NCI-H146 (cell line): Measurements from ENCODE around the gene DGKH.

Source experiments
- DNase-seq: peaks from one replicate; lab custom pipeline; 2025; lab: John Stamatoyannopoulos, UW

DGKH gene

GRCh38 chr13:42228527-42228926 lies 180.1 kb downstream of the DGKH start:
- DNase-seq: no peak

- no peak for DNase-seq
Measured at GRCh38 chr13:42229287-42229686, 180.8 kb downstream of the DGKH start.

DNA sequence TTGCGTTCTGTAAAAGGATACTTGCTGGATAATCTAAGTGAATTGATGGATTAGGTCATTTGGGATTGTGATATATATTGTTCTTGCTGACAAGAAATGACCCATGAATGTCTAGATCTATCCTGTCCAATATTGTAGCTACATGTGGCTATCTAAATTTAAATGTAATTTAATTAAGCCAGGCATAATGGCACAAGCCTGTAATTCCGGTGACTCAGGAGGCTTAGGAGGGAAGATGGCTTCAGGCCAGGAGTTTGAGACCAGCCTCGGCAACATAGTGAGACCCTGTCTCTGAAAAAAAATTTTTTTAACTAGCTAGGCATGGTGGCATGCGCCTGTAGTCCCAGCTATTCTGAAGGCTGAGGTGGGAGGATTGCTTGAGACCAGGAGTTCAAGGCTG lies 184.2 kb downstream of the DGKH start:
- no peak for DNase-seq

DNA sequence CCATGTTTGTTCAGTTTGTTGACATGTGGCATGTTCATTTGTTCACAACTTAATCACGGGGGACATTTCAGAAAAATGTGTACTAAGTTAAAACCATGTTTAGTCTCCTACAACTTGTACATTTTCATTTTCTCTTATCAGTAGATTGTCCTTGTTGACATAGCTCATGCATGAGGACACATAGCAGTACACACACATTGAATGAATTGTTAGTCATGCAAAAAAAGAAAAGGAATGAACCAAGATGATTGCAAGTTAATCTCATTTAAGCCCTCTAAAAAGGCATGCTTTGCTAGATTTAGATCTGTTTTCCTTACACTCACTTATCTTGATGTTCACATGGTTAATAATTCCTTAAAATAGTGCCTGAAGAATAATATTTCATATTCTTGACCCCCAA lies 185.3 kb downstream of the DGKH start:
- no peak for DNase-seq

GRCh38 chr13:42239161-42239560 lies 190.7 kb downstream of the DGKH start:
- no peak for DNase-seq

DNA sequence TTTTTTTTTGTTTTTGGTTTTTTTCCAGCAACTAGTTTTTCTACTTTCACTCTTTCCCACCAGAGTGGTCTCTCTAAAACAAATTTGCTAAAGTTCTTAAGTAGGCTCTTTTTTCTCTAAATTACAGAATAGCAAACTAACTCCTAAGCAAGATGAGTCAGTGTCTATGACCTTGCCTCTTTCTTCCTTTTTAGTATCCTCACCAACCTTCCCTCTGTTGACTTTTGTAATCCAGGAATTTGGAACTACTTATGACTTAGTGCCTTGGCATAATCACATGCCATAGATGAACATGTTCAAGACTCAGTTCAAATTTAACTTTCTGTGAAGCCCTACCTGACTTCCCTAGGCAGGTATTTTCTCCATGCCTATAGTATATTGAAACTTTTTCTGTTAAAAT lies 191.2 kb downstream of the DGKH start:
- no peak for DNase-seq

- no peak for DNase-seq
Measured at GRCh38 chr13:42246541-42246940, 198.1 kb downstream of the DGKH start.

DNA sequence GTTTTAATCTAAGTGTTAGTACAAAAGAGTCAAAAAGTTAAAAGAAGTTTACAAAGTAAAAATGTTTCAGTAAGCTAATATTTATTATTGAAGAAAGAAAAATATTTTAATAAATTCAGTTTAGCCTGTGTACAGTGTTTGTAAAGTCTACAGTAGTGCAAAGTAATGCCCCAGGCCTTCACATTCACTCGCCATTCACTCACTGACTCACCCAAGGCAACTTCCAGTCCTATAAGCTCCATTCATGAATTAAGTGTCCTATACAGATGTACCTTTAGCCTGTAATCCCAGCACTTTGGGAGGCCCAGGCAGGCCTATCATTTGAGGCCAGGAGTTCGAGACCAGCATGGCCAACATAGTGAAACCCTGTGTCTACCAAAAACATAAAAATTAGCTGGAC lies 199.4 kb downstream of the DGKH start:
- no peak for DNase-seq

DNA sequence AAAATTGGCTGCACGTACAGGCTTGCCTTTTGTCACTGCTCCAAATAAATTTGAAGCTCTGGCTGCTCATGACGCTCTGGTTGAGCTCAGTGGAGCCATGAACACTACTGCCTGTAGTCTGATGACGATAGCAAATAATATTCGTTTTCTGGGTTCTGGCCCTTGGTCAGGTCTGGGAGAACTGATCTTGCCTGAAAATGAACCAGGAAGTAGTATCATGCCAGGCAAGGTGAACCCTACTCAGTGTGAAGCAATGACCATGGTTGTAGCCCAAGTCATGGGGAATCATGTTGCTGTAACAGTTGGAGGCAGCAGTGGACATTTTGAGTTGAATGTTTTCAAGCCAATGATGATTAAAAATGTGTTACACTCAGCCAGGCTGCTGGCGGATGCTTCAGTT lies 207.4 kb downstream of the DGKH start:
- DNase-seq: no peak

GRCh38 chr13:42258747-42259146 lies 210.3 kb downstream of the DGKH start:
- no peak for DNase-seq

DNA sequence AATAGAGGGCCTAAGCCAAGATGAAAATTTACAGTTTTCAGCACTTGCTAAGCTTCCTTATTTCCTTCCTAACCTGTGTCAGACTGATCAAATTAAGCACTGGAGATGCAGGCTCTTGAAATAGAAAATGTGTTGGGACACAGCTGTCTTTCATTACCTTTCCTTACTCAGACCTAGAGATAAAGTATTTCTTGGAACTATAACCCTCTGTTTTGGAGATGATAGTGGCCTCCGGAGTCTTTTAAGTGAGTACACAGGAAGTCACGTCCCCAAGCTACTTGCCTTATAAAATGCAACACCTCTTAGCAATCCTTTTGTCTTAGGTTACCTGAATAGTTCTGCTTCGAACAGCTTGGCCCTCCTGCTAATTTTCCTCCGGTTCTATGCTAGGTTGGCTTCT lies 211.1 kb downstream of the DGKH start:
- no peak for DNase-seq

DNA sequence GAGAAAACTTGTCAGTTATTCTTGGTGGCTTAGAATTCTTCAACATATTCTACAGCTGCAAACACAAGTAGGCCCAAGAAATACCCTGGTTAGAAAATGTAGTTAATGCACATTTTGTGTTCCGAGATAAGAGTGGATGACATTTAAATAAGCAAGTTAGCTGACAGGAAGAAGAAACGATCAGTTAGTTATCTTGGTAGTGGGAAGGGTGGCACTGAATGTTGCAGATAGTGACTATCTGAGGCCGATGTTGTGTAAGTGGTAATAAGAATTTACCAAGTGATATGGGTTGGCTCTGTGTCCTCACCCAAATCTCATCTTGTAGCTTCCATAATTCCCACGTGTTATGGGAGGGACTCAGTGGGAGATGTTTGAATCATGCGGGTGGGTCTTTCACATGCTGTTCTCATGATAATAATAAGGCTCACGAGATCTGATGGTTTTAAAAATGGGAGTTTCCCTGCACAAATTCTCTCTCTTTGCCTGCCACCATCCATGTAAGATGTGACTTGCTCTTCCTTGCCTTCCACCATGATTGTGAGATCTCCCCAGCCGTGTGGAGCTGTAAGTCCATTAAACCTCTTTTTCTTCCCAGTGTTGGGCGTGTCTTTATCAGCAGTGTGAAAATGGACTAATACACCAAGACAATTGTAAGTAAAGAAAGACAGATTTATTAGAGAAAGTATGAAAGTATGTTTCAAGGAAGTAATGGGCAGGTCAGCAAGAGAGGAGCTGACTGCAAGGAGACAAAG lies 212.6 kb downstream of the DGKH start:
- no peak for DNase-seq

- no peak for DNase-seq
Measured at GRCh38 chr13:42266473-42266872, 218.0 kb downstream of the DGKH start.

DNA sequence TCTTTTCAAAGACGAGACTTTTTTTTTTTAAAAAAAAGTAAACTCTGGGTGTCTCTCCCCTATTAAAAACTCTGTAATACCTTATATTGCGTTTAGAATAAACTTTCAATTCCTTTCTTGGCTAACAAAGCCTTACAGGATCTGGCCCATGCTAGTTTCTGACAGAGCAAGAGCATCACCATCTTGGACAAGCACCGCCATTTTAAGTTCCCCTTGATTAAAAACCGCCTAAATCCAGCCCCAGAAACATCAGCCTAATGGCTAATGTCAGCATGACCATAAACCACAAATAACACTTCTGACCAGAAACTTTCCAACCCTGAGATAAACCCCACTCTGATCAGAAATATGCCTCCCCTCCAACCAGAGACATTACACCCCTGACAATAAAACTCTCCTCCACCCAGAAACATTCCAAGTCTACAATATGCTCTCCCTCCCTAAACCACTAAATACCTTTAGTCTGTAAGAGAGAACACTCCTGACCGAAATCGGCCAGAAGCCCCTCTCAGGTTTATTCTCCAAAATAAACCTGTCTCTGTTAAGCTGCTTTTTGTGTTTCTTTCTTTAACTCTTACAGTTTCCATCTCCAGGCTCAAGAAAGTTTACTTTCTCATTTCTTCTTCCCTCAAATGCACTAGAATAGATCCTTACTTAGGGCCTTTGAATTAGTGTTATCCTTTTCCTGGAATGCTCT lies 221.9 kb downstream of the DGKH start:
- no peak for DNase-seq

GRCh38 chr13:42270857-42271215 lies 222.4 kb downstream of the DGKH start:
- no peak for DNase-seq

DNA sequence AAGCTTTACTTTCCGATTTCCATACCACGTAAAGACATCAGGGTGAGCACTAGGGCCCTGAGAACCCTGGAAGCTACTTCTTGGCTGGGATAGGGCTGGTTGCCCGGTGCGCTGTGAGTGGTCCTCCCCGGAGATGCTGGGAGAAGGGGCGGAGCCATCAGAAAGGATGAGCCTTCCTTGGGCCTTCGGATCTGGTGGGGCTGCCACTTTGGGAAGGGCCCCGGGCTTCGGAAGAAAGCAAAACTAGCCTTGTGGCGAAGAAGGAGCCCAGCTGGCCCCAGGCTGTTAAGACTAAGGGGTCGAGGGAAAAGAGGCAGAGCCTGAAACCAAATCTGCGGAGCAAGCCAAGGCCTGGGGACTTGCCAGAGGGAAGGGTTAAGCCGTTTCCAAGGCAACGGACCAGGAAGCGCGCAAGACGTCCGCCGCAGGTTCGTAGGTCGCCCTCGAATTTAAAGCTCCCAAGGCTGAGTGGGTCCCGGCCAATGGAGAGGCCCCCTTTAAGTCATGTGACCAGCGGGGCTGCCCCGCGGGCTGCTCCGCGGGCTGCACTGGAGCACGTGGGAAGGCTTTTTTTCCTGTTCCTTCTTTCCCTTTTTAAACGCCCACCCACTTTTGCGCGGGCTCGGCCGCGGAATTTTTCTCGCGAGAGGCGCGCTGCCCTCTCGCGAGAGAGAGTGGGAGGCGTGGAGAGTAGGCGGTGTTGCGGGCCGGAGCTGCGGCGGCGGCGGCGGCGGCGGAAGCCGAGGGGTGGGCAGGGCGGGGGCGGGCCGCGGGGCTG lies 223.1 kb downstream of the DGKH start:
- DNase-seq: peak; percentile 99

- DNase-seq: peak; percentile 75
Measured at GRCh38 chr13:42272115-42272803, 223.8 kb downstream of the DGKH start, which contains the start of gene AKAP11. Gene AKAP11 (plus strand): TSS chr13:42272152. CDS start chr13:42286349, 14,197 bp downstream.

DNA sequence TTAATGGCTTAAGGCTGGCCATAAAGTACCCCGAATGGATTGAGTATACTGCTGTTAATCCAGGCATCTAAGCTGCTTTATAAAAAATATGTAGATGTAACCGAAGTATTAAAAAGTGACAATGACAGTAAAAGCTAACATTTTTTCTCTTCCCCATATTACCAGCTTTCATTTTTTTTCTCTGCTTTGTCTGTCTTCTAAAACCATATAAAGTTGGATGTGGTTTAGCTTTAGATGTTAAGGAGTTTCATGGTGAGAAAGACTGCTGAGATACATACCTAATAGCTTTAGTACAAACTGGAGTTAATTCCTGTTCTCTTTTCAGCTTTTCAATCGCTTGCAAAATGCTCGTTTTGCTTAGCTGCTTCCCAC lies 224.3 kb downstream of the DGKH start:
- no peak for DNase-seq

DNA sequence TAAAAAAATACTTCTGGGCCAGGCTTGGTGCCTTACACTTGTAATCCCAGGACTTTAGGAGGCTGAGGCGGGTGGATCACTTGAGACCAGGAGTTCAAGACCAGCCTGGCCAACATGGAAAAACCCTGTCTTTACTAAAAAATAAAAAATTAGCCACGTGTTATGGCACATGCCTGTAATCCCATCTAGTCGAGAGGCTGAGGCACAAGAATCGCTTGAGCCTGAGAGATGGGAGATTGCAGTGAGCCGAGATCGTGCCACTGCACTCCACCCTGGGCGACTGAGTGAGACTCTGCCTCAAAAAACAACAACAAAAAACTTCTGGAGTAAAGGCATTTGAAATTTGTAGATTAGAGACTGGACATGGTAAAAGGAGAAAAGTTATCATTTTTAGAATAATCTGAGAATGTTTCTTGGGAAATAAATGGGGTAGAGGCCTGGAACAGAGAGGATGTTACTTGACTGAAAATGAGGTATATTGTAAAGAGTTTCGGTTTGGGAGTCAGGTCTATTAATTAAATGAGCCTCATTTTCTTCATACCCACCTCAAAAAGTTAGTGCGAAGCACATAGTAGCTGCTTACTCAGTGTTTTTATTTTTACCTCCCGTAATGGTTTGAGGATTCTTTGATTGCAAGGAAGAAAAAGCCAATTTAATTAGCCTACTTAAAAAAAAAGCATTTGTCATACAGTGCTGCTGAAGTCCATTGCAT lies 226.1 kb downstream of the DGKH start:
- no peak for DNase-seq

GRCh38 chr13:42275098-42275471 lies 226.6 kb downstream of the DGKH start:
- no peak for DNase-seq

DNA sequence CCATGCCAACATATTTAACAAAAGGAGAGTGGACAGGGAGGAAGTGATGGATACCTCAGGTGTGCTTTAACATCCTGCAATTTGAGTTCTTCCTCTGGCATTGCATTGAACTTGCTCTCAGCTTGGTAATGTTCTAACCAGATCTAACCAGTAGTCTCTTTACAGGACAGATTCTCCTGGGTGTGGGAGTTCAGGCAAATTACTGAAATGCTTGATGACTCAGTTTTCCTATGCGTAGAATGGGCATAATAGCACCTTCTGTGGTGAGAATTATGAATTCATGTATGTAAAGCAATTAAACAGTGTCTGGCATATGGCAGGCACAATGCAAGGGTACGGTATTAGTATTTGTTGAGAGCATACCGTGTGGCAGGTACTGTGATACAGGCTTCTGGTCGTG lies 227.1 kb downstream of the DGKH start:
- no peak for DNase-seq

- no peak for DNase-seq
Measured at GRCh38 chr13:42276683-42277082, 228.2 kb downstream of the DGKH start.
